HG02610 (cell line): ENCODE data around the gene TMSB15A.
"Not testable (repeated sequence)": the region's sequence is repeated elsewhere in the genome, so short reads cannot be mapped to it uniquely, and the experiment has no call there.

Experiments
- ATAC-seq: cut with Tn5 transposase; IDR thresholded peaks from one replicate; pipeline ENCODE4 v1.9.1; 2021; ENCODE audit warnings: mild to moderate bottlenecking, moderate library complexity; ENCODE audit not compliant: unreplicated experiment

Gene TMSB15A

GRCh38 chrX:102515975-102516941 lies at the start of gene TMSB15A:
Gene TMSB15A, minus strand, starts transcription at chrX:102516739.
- peak; percentile 88 for ATAC-seq

- no peak for ATAC-seq
These were observed 44.0 kb upstream of the TMSB15A start for GRCh38 chrX:102560423-102561068.

- no peak for ATAC-seq
These were observed 42.1 kb upstream of the TMSB15A start for GRCh38 chrX:102558607-102559006.

- no peak for ATAC-seq
These were observed 31.7 kb upstream of the TMSB15A start for GRCh38 chrX:102548231-102548630.

GRCh38 chrX:102546828-102547493 lies 30.4 kb upstream of the TMSB15A start:
- ATAC-seq, result no peak

GRCh38 chrX:102546175-102546574 lies 29.6 kb upstream of the TMSB15A start:
- not testable (repeated sequence) for ATAC-seq

- no peak for ATAC-seq
These were observed 19.4 kb upstream of the TMSB15A start for GRCh38 chrX:102535958-102536357.

GRCh38 chrX:102517326-102517725 lies 787 bp upstream of the TMSB15A start:
- ATAC-seq, result no peak

- no peak for ATAC-seq
These were observed 2.0 kb downstream of the TMSB15A start for GRCh38 chrX:102514536-102514935.

- no peak for ATAC-seq
These were observed 17.8 kb downstream of the TMSB15A start for GRCh38 chrX:102498732-102499131.

- no peak for ATAC-seq
These were observed 24.8 kb downstream of the TMSB15A start for GRCh38 chrX:102491766-102492165.

- not testable (repeated sequence) for ATAC-seq
These were observed 37.8 kb downstream of the TMSB15A start for GRCh38 chrX:102478765-102479164.

GRCh38 chrX:102471762-102472220 lies 44.7 kb downstream of the TMSB15A start, which contains the start of gene TCP11X2:
Gene TCP11X2, minus strand, starts transcription at chrX:102471812.
- not testable (repeated sequence) for ATAC-seq

- ATAC-seq, result not testable (repeated sequence)
These were observed 46.3 kb downstream of the TMSB15A start for GRCh38 chrX:102470215-102470614.
